Common myeloid progenitor, CD34-positive (primary cell): ENCODE measurements around the gene ASS1.

ENCODE experiments used
- CTCF ChIA-PET: fragments of 350-600 bp; sonication (Branson Sonifier 250); formaldehyde crosslinking; loops from one replicate; lab custom pipeline; 2021; ENCODE audit warnings: antibody characterized with exemption; lab: Charles Lee
- POLR2A ChIA-PET: fragments of 350-600 bp; sonication (Branson Sonifier 250); formaldehyde crosslinking; loops from one replicate; lab custom pipeline; 2021; ENCODE audit warnings: antibody characterized with exemption; lab: Charles Lee
- DNase-seq, 3 donors: peaks; one replicate each; pipeline versions ENCODE4 v3.0.0 to v3.0.0-alpha.2; 2013
- H3K27ac ChIP-seq, 2 experiments: 1 replicate in 1 of 2; 2 replicates in 1 of 2; pipeline ENCODE4 v1.7.0; 2013; ENCODE audit warnings: inconsistent platforms in 2 of 2, low read length in 2 of 2, mild to moderate bottlenecking in 2 of 2, low read depth in 1 of 2, moderate library complexity in 1 of 2; ENCODE audit not compliant: severe bottlenecking in 2 of 2, insufficient read depth in 1 of 2, poor library complexity in 1 of 2
- H3K27me3 ChIP-seq, 5 experiments: replicated peaks in 2 of 5; 1 replicate in 3 of 5; 2 replicates in 2 of 5; pipeline versions ENCODE4 v1.6.1 to v1.7.0; 2013; ENCODE audit warnings: low read length in 4 of 5, mild to moderate bottlenecking in 2 of 5, moderate library complexity in 2 of 5, inconsistent platforms in 1 of 5; ENCODE audit not compliant: insufficient read depth in 5 of 5, control insufficient read depth in 4 of 5
- H3K36me3 ChIP-seq, 4 experiments: 1 replicate in 2 of 4; 2 replicates in 2 of 4; pipeline versions ENCODE4 v1.6.1 to v1.7.0; 2013; ENCODE audit warnings: low read length in 3 of 4, control low read depth in 1 of 4, mild to moderate bottlenecking in 1 of 4; ENCODE audit not compliant: control insufficient read depth in 4 of 4, insufficient read depth in 4 of 4
- H3K4me1 ChIP-seq, 4 experiments: 1 replicate in 3 of 4; 2 replicates in 1 of 4; pipeline versions ENCODE4 v1.6.1 to v1.7.1; 2013; ENCODE audit warnings: low read length in 3 of 4, mild to moderate bottlenecking in 3 of 4, control low read depth in 1 of 4, inconsistent platforms in 1 of 4, moderate library complexity in 1 of 4; ENCODE audit not compliant: control insufficient read depth in 4 of 4, insufficient read depth in 4 of 4; ENCODE audit errors: control extremely low read depth in 1 of 4
- H3K4me3 ChIP-seq, 7 experiments: 1 replicate in 4 of 7; 2 replicates in 3 of 7; pipeline versions ENCODE4 v1.5.1 to v1.7.0; 2013; ENCODE audit warnings: mild to moderate bottlenecking in 7 of 7, low read length in 6 of 7, moderate library complexity in 6 of 7, inconsistent platforms in 2 of 7, low read depth in 2 of 7, control low read depth in 1 of 7; ENCODE audit not compliant: insufficient read depth in 4 of 7, control insufficient read depth in 1 of 7; ENCODE audit errors: extremely low read depth in 1 of 7
- H3K9me3 ChIP-seq, 5 experiments: 1 replicate in 4 of 5; 2 replicates in 1 of 5; pipeline versions ENCODE4 v1.6.1 to v1.7.1; 2013; ENCODE audit warnings: low read length in 4 of 5, mild to moderate bottlenecking in 2 of 5, inconsistent platforms in 1 of 5, low read depth in 1 of 5, moderate library complexity in 1 of 5; ENCODE audit not compliant: control insufficient read depth in 4 of 5, insufficient read depth in 2 of 5; ENCODE audit errors: control extremely low read depth in 1 of 5
- WGBS: methylation state at CpG from one replicate; pipeline ENCODE4 v1.1.5; 2013; ENCODE audit not compliant: insufficient coverage; 5-methylcytosine and 5-hydroxymethylcytosine counted together

ASS1 gene

GRCh38 chr9:130493021-130493420 is 48.3 kb downstream of the ASS1 start:
- Histone ChIP-seq H3K27ac (no peak overlapping the region), H3K4me1 (no peaks in the 10 kb centered on the region), H3K36me3 (no peaks in the 10 kb centered on the region), H3K27me3 (peaks cover 0 to 10% (median 4%) of the 10 kb centered on the region in 5 experiments), H3K9me3 (peaks cover 0 to 14% (median 10%) of the 10 kb centered on the region in 5 experiments), H3K4me3 (no peak overlapping the region)
- CTCF ChIA-PET: no interaction called here
- POLR2A ChIA-PET: no interaction called here
- no peak for DNase-seq
- 98% methylated on average over 7 of the region's 7 CpGs for WGBS

DNA sequence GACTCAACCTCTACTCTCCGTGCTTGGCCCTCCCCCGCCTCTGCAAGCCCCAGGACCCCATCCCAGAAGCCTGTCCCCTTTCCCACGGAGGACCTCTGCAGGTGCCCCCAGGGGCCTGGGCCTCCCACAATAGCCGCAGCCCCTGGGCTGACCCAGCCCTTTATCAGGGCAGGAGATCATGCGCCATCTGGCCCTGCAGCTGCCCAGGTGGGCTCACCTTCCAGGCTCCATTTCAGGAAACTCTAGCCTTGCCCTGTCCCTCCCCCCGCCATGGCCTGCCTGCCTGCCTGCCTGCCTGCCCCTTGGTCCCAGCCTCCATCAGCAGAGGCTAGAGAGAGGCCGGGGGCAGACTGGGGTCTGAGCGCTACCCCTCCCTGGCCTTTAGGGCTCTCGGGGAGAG is 48.7 kb downstream of the ASS1 start:
- peaks cover 0 to 10% (median 4%) of the 10 kb centered on the region in 5 experiments for H3K27me3 ChIP-seq
- 73% methylated on average over 9 of the region's 9 CpGs for WGBS
- no peak overlapping the region for H3K27ac ChIP-seq
- H3K4me1 ChIP-seq: no peaks in the 10 kb centered on the region
- no peak overlapping the region for H3K4me3 ChIP-seq
- ChIA-PET POLR2A (no interaction called here), CTCF (no interaction called here)
- peaks cover 0 to 14% (median 10%) of the 10 kb centered on the region in 5 experiments for H3K9me3 ChIP-seq
- no peaks in the 10 kb centered on the region for H3K36me3 ChIP-seq
- no peak for DNase-seq

GRCh38 chr9:130495067-130495466 is 50.3 kb downstream of the ASS1 start:
- no peak for DNase-seq
- no peaks in the 10 kb centered on the region for H3K36me3 ChIP-seq
- no peaks in the 10 kb centered on the region for H3K4me1 ChIP-seq
- peaks cover 0 to 14% (median 10%) of the 10 kb centered on the region in 5 experiments for H3K9me3 ChIP-seq
- H3K27ac ChIP-seq: no peak overlapping the region
- WGBS: 89% methylated on average over 2 of the region's 3 CpGs
- H3K4me3 ChIP-seq: no peak overlapping the region
- ChIA-PET CTCF (interaction anchor here (1.1 kb wide), 1 partner anchor 9 kb away, joined by 3 read pairs; no protein-coding TSS in a partner anchor), POLR2A (no interaction called here)
- peaks cover 0 to 10% (median 4%) of the 10 kb centered on the region in 5 experiments for H3K27me3 ChIP-seq

DNA sequence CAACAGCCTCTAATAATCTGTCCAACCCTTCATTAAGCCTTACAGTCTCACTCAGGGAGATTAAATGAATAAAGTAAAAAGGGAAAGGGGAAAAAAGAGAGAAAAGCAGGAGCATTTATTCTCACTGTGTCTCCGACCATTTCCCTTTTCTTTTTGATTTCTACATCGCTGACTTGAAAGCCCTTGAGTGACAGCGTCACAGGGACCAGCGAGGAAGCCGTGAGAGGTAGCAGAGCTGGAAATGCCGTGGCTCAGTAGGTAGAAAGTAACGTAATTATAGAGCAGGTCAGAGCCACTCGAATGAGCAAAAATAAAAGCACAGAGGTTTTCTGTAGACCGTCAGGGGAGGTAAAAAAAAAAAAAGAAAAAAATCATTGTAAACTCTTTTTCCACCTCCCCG is 52.4 kb downstream of the ASS1 start:
- 85% methylated on average over 8 of the region's 10 CpGs for WGBS
- no peak for DNase-seq
- H3K9me3 ChIP-seq: peaks cover 0 to 14% (median 10%) of the 10 kb centered on the region in 5 experiments
- H3K4me1 ChIP-seq: no peaks in the 10 kb centered on the region
- no peaks in the 10 kb centered on the region for H3K36me3 ChIP-seq
- POLR2A ChIA-PET: no interaction called here
- peaks cover 0 to 10% (median 4%) of the 10 kb centered on the region in 5 experiments for H3K27me3 ChIP-seq
- H3K27ac ChIP-seq: no peak overlapping the region
- CTCF ChIA-PET: no interaction called here
- no peak overlapping the region for H3K4me3 ChIP-seq

GRCh38 chr9:130498298-130498917 is 53.6 kb downstream of the ASS1 start:
- 91% methylated on average over 6 of the region's 7 CpGs for WGBS
- Histone ChIP-seq H3K36me3 (no peaks in the 10 kb centered on the region), H3K9me3 (peaks cover 0 to 14% (median 10%) of the 10 kb centered on the region in 5 experiments), H3K4me3 (no peak overlapping the region), H3K27ac (no peak overlapping the region), H3K4me1 (no peaks in the 10 kb centered on the region), H3K27me3 (peaks cover 0 to 10% (median 4%) of the 10 kb centered on the region in 5 experiments)
- ChIA-PET CTCF (no interaction called here), POLR2A (no interaction called here)
- no peak for DNase-seq

DNA sequence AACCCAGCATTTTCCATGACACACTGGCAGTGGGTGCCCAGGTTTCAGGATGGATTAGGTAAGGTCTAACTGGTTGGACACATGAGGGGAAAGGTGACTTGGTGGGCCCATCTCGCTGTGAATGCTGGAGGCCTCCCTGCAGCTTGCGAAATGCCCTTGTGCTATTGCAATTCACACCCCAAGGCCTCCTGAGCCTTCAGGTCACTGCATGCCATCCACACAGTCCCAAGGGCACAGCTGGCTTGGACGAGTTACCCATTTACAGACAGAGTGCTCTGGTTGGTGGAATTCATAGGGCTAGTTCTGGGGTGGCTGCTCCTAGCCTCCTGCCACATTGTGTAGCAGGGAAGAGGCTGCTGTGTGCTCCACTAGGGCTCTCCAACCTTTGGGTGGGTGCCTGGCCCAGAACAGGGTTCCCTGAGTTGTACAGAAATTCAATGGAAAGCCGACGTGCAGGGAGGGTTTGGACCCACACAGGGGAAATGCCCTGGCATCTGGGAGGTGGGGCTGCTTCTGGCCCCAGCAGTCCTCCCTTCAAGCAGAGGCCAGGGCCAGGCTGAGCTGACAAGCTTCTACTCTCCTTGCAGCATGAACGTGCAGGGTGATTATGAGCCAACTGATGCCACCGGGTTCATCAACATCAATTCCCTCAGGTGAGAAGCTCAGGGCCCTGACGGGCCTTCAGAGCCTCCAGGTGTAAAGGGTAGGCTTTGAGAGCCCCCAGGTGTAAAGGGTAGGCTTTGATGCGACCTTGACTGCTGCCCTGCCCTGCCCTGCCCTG is 54.3 kb downstream of the ASS1 start:
- Histone ChIP-seq H3K4me1 (no peaks in the 10 kb centered on the region), H3K9me3 (peaks cover 0 to 14% (median 10%) of the 10 kb centered on the region in 5 experiments)
- WGBS: 89% methylated on average over 6 of the region's 9 CpGs

GRCh38 chr9:130499804-130500263 is 55.1 kb downstream of the ASS1 start:
- Histone ChIP-seq H3K27ac (no peak overlapping the region), H3K9me3 (peaks cover 0 to 10% (median 5%) of the 10 kb centered on the region in 5 experiments), H3K4me3 (no peak overlapping the region), H3K4me1 (no peaks in the 10 kb centered on the region), H3K27me3 (peaks cover 0 to 2% (median 0%) of the 10 kb centered on the region in 5 experiments), H3K36me3 (no peaks in the 10 kb centered on the region)
- WGBS: 89% methylated on average over 4 of the region's 7 CpGs
- CTCF ChIA-PET: interaction anchor here (0.6 kb wide), 1 partner anchor 35 kb away, joined by 3 read pairs; no protein-coding TSS in a partner anchor
- no peak for DNase-seq
- POLR2A ChIA-PET: no interaction called here

More for the DNA sequence above, 54.3 kb downstream of the ASS1 start:
- no peak overlapping the region for H3K27ac ChIP-seq
- H3K27me3 ChIP-seq: peaks cover 0 to 3% (median 0%) of the 10 kb centered on the region in 5 experiments
- no peak for DNase-seq
- POLR2A ChIA-PET: no interaction called here
- no peaks in the 10 kb centered on the region for H3K36me3 ChIP-seq
- CTCF ChIA-PET: no interaction called here
- H3K4me3 ChIP-seq: no peak overlapping the region
